Activated naive CD4-positive, alpha-beta T cell treated with anti-CD3 and anti-CD28 coated beads, Interleukin-2, amount 10 ng/mL, durations not matched to agents 7 days and 5 days (primary cell): ENCODE data around the gene SEMA4C.
A peak's percentile ranks its signal among the peaks of the same experiment; 100 is the strongest.

Experiments used
- CTCF ChIA-PET: fragments of 350-600 bp; sonication (Branson Sonifier 250); formaldehyde crosslinking; loops from one replicate; lab custom pipeline; 2021; ENCODE audit warnings: antibody characterized with exemption; lab: Charles Lee
- DNase-seq: peaks from one replicate; pipeline ENCODE4 v3.0.0-alpha.2; 2020
- H3K27ac Mint-ChIP-seq: one replicate; pipeline ENCODE4 v1.8.0; 2021; ENCODE audit warnings: mild to moderate bottlenecking, moderate library complexity, mixed read lengths
- H3K27me3 Mint-ChIP-seq: one replicate; pipeline ENCODE4 v1.8.0; 2021; ENCODE audit warnings: mild to moderate bottlenecking, mixed read lengths
- H3K36me3 Mint-ChIP-seq: one replicate; pipeline ENCODE4 v1.8.0; 2021; ENCODE audit warnings: mixed read lengths
- H3K4me1 Mint-ChIP-seq: one replicate; pipeline ENCODE4 v1.8.0; 2021; ENCODE audit warnings: mixed read lengths
- H3K4me3 Mint-ChIP-seq: one replicate; pipeline ENCODE4 v1.8.0; 2021; ENCODE audit warnings: mild to moderate bottlenecking, moderate library complexity, mixed read lengths
- H3K9me3 Mint-ChIP-seq: one replicate; pipeline ENCODE4 v1.8.0; 2021; ENCODE audit warnings: mixed read lengths

Gene SEMA4C, protein sequence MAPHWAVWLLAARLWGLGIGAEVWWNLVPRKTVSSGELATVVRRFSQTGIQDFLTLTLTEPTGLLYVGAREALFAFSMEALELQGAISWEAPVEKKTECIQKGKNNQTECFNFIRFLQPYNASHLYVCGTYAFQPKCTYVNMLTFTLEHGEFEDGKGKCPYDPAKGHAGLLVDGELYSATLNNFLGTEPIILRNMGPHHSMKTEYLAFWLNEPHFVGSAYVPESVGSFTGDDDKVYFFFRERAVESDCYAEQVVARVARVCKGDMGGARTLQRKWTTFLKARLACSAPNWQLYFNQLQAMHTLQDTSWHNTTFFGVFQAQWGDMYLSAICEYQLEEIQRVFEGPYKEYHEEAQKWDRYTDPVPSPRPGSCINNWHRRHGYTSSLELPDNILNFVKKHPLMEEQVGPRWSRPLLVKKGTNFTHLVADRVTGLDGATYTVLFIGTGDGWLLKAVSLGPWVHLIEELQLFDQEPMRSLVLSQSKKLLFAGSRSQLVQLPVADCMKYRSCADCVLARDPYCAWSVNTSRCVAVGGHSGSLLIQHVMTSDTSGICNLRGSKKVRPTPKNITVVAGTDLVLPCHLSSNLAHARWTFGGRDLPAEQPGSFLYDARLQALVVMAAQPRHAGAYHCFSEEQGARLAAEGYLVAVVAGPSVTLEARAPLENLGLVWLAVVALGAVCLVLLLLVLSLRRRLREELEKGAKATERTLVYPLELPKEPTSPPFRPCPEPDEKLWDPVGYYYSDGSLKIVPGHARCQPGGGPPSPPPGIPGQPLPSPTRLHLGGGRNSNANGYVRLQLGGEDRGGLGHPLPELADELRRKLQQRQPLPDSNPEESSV

DNA sequence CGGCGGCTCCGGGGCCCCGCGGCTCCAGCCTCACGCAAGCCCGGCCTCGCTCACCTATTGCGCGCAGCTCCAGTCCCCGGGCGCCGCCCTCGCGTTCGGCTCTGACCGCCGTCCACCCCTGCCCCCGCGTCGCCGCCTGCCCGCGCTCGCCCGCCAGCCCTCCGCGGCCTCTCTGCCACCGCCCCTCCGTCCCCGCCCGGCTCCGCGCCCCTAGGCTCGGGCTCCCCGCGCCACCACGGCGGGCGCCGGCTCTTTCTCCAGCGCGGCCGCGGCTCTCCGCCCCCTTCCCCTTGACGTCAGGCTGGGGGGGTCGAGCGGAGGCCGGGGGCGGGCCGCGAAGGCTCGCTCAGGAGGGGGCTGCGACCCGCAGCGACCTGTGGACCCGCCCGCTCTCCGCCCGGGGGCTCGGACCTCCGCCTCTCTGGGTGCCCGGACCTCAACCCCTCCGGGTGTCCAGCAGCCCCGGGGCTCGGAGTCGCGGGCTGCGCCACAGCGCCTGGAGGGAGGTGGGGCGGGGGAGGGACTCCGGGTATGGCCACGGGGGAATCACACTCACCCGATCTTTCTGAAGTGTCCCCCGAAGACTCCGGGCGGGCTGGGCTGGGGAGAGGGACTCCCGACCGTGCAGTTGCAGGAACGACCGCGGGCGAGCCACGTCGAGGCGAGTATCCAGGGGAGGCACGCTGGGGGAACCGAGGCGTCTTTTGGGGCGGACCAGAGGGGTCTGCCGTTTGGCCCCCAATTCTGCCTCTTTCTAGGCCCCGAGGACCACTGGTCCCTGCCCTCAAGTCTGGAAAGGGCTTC is at the start of gene SEMA4C:
TSS of gene SEMA4C (minus strand) at position 259 of the 804 bp plus-strand sequence. CDS start 2,194 bp downstream, outside the sequence.
- peaks cover 21% of the 10 kb centered on the region for H3K36me3 Mint-ChIP-seq
- H3K27me3 Mint-ChIP-seq = peaks cover 54% of the 10 kb centered on the region
- H3K27ac Mint-ChIP-seq = peak within 1 kb of the TSS; percentile 86
- CTCF ChIA-PET = interaction anchor here (1.1 to 4.4 kb wide), 5 partner anchors 12 to 84 kb away, joined by 4 to 30 read pairs (median 7); partner anchors contain the start of gene ANKRD39
- peak within 1 kb of the TSS; percentile 85 for H3K4me3 Mint-ChIP-seq
- peaks cover 44% of the 10 kb centered on the region for H3K4me1 Mint-ChIP-seq
- H3K9me3 Mint-ChIP-seq = no peaks in the 10 kb centered on the region
- peak; percentile 74 for DNase-seq

DNA sequence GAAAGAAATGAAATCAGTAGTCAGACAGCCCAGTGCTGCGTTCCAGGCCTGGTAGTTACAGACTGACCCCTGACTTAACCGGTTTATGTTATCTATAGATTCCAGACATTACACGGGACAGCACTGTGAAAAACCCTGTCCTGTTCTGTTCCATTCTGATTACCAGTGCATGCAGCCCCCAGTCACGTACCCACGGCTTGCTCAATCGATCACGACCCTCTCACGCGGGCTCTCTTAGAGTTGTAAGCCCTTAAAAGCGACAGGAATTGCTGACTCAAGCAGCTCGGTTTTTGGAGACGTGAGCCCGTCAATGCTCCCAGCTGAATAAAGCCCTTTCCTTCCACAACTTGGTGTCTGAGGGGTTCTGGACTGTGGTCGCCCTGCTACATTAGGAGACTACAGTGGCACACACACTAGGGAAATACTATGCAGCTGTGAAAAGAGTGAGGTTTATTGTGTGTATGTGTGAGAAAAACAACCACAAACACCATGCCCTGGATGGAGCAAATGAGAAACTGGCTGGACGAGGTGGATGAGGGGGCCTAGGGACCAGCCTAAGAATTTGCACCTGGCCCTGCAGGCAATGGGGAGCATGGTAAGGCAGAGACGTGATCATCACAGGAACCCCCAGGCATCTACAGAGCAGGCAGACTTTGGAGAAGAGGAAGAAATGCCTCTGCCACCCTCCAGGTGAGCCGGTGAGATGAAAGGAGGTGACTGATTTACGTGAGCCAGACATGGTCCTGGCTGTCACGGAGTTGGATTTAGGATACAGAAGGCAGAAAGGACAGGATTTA is 49.1 kb upstream of the SEMA4C start:
- H3K4me1 Mint-ChIP-seq = peaks cover 72% of the 10 kb centered on the region
- peaks cover 12% of the 10 kb centered on the region for H3K27me3 Mint-ChIP-seq
- H3K36me3 Mint-ChIP-seq = peaks cover 37% of the 10 kb centered on the region
- H3K4me3 Mint-ChIP-seq = no peak overlapping the region
- H3K9me3 Mint-ChIP-seq = peaks cover 38% of the 10 kb centered on the region
- CTCF ChIA-PET = no interaction called here
- H3K27ac Mint-ChIP-seq = no peak overlapping the region
- no peak for DNase-seq

DNA sequence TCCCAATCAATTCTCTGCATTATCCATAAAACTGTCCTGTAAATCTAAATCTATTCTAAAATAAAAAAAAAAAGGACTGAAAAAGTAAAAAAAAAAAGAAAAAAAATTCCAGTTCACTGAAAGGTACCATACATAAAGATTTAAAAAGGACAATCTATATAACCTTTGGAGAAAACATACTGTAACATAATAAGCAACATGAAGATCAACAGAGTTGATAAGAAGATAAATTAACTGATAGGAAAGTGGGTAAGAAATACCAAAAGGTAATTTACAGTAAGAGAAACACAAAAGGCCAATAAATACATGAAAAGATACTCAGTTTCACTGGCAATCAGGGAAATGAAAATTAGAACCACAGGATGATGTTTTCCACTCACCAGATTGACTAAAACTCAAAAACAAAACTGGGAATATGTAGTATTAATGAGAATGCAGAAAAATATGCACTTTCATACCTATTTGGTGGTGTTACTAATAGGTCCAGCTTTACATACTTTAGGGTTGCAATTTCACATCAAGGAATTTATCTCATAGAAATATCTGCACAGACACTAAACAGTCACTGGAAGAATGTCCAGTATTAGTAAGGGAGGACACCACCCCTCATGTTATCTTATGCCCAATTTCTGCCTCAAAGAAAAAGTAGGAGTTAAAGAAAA is 48.3 kb upstream of the SEMA4C start:
- CTCF ChIA-PET = no interaction called here
- peaks cover 12% of the 10 kb centered on the region for H3K27me3 Mint-ChIP-seq
- H3K4me1 Mint-ChIP-seq = peaks cover 72% of the 10 kb centered on the region
- no peak overlapping the region for H3K27ac Mint-ChIP-seq
- peaks cover 38% of the 10 kb centered on the region for H3K9me3 Mint-ChIP-seq
- DNase-seq = no peak
- peaks cover 36% of the 10 kb centered on the region for H3K36me3 Mint-ChIP-seq
- H3K4me3 Mint-ChIP-seq = no peak overlapping the region

DNA sequence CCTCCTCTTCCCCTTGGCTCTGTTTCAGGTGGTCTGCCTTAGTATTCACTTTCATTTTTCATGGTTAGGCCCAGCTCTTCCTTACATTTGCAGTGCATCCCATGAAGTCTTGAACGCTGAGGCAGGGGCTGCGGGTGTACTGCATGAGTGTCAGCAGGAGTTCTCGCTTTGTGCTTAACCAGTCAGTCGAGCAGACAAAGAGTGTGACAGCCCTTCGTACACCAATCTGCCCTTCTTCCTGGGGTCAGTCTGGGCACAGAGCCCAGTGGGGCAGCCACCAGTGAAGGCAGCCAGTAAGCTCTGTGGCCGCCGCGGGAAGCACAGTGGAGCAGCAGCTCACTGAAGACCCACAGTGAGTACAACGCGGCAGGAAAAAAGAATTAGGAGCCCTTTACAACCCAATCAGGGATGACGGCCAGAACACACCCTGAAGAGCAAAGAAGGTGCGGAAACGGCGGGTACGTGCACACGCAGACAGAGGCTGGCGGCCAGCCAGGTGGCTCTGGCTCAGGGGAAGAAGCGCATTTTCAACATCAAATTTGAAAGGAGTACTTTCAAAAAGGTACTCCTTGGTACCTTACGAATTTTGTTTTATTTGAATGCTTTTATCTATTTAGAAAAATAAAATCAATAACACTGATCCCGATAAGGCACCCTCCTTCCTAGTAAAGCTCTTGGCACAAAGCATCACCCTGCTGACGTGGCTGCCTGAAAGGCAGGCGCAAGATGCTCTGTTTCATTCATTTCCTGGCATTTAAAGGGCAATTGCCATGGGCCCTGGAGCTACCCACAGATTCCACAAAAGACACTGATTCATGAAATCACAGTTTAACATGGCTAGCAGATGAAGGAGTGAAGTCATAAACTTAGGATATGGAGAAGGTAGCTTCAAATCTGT is 47.0 kb upstream of the SEMA4C start:
- Mint-ChIP-seq H3K36me3 (peaks cover 36% of the 10 kb centered on the region), H3K27ac (no peak overlapping the region), H3K27me3 (peaks cover 15% of the 10 kb centered on the region), H3K4me1 (peaks cover 73% of the 10 kb centered on the region), H3K4me3 (no peak overlapping the region), H3K9me3 (peaks cover 38% of the 10 kb centered on the region)
- CTCF ChIA-PET = interaction anchor here (1.6 kb wide), 1 partner anchor 59 kb away, joined by 5 read pairs; the partner anchor contains the start of gene ANKRD39
- DNase-seq = no peak

DNA sequence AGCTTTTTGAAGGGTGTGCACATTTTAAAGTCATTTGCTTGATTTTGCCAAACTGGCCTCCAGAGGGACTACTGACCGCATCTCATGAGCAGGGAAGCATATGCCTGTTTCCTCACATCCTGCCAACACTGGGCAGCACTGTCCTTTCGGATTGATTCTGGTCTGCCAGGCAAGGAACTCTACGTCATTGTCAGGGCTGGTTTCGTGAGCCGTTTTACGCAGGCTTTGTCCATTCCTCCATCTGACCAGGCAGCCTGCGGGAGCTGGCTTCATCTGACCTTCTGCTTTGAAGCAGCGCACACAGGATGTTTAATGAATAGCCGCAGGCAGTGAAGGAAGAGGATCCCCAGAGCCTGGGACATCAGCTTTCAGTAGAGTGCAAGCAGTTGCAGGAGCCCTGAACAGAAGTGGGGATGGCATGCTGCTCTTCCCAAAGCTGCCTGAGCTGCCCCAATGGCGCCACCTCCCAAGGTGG is 46.3 kb upstream of the SEMA4C start:
- Mint-ChIP-seq H3K27ac (peak overlapping the region; percentile 80), H3K9me3 (peaks cover 38% of the 10 kb centered on the region), H3K36me3 (peaks cover 36% of the 10 kb centered on the region), H3K4me1 (peaks cover 74% of the 10 kb centered on the region), H3K27me3 (peaks cover 20% of the 10 kb centered on the region), H3K4me3 (no peak overlapping the region)
- CTCF ChIA-PET = interaction anchor here (1.6 kb wide), 1 partner anchor 59 kb away, joined by 5 read pairs; the partner anchor contains the start of gene ANKRD39
- DNase-seq = no peak

DNA sequence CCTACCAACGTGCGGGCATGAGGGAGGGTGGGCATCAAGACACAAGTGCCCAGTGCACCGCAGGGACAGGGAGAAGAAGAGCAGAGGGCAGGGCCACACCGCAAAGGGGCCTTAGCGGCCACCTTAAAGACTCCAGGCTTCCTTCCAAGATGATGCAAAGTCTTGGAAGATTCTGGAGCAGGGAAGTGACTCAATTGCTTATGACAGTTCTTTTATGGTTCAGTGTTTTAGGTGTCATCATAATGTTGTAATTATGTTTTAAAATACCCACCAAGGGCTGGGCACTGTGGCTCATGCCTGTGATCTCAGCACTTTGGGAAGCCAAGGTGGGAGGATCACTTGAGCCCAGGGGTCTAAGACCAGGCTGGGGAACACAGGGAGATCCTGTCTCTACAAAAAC is 44.5 kb upstream of the SEMA4C start:
- CTCF ChIA-PET = interaction anchor here (0.6 to 2.3 kb wide), 3 partner anchors 37 to 56 kb away, joined by 3 to 8 read pairs (median 3); partner anchors contain the start of gene ANKRD39
- H3K4me3 Mint-ChIP-seq = peak overlapping the region; percentile 69
- DNase-seq = no peak
- H3K9me3 Mint-ChIP-seq = peaks cover 36% of the 10 kb centered on the region
- H3K27ac Mint-ChIP-seq = peak overlapping the region; percentile 96
- peaks cover 34% of the 10 kb centered on the region for H3K36me3 Mint-ChIP-seq
- H3K27me3 Mint-ChIP-seq = peaks cover 32% of the 10 kb centered on the region
- peaks cover 71% of the 10 kb centered on the region for H3K4me1 Mint-ChIP-seq

DNA sequence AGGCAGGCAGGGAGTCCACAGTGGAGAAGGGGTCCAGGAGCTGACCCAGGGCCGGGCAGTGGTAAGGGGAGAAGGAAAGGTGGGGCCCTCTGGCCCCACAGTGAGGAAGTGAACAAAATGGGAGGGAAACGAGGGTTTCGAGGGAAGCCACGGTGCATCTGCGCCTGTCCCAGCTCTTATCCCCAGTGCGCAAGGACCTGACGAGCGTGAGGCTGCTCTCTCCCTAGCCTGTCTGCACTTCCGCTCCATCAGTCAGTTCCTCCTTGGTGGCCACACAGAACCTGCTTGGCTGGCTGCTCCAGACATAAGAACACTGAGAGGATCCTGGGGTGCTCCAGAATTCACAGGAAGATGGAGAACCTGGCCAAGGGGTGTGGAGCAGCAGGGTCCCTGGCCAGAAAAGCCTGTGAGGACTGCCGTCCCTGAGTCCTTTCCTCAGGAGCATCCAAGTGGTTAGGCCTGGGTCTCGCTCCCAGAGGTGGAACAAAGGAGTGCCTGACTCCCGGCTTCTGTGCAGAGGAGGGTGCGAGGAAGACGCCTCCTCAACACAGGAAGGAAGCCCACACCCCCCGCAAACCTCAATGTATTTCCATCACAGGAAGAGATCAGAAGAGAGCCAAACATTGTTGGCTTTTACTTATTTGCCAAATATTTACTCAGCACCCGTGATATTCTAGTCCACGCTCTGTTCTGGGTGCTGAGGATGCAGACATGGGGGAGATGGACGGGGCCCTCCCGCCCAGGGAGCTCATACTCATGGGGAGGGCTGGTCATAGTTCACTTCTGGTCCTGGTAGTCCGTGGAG is 43.7 kb upstream of the SEMA4C start:
- peaks cover 28% of the 10 kb centered on the region for H3K9me3 Mint-ChIP-seq
- H3K4me3 Mint-ChIP-seq = peak overlapping the region; percentile 69
- DNase-seq = peak; percentile 84
- H3K36me3 Mint-ChIP-seq = peaks cover 30% of the 10 kb centered on the region
- peaks cover 30% of the 10 kb centered on the region for H3K27me3 Mint-ChIP-seq
- CTCF ChIA-PET = interaction anchor here (0.6 to 2.3 kb wide), 4 partner anchors 22 to 56 kb away, joined by 3 to 8 read pairs (median 4); partner anchors contain the start of gene ANKRD39
- H3K4me1 Mint-ChIP-seq = peaks cover 72% of the 10 kb centered on the region
- peak overlapping the region; percentile 96 for H3K27ac Mint-ChIP-seq

DNA sequence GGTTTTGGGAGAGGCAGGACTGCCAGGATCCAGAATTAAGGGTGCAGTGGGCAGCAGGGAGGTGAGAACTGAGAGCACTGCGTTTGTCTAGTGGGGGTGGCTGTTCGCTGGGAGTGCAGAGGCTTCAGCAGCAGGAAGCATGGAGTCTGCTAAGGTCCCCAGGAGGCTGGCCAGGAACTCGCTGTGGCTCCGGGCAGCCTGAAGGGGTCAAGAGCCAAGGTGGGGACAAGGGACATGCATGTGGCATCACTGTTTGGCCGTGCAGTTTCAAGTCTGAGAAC is 43.2 kb upstream of the SEMA4C start:
- CTCF ChIA-PET = interaction anchor here (1.6 to 2.3 kb wide), 2 partner anchors 22 to 38 kb away, joined by 4 to 8 read pairs; no protein-coding TSS in a partner anchor
- peaks cover 25% of the 10 kb centered on the region for H3K36me3 Mint-ChIP-seq
- peak overlapping the region; percentile 96 for H3K27ac Mint-ChIP-seq
- no peak for DNase-seq
- peaks cover 30% of the 10 kb centered on the region for H3K27me3 Mint-ChIP-seq
- peak overlapping the region; percentile 69 for H3K4me3 Mint-ChIP-seq
- peaks cover 66% of the 10 kb centered on the region for H3K4me1 Mint-ChIP-seq
- H3K9me3 Mint-ChIP-seq = peaks cover 23% of the 10 kb centered on the region

DNA sequence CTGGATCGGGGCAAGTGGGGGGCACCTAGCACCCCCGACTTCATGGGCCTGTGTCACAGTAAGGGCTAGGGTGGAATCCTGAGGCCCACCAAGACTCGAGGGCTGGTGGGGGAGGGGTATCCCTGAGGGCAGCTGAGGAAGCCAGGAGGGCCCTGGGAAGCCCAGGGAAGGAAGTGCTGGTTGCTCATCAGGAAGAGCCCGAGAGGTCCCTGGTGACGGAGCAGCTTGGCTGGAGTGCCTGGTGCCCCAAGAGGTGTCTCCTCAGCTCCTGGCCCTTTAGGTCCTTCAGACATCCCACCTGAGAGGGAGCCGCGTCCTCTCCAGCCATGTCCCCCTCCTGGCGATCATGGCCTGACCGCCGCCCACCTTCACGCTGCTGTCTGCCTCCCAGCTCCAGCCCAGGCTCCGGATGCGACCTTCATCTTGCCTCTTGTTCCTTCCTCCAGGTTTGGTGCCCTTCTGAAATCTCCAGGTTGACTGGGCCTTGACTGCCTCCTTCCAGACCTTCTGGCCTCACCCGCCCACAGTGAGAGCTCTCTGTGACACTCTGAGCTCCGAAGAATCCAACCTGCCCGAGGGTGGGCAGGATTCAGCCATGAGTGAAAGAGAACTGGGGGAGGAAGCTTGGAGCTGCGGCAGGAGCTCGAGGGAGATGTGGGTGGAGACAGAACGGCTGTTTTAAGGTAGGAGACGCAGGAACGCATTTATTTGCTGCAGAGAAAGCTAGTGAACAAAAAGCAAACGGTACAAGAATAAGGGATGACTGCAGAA is 42.7 kb upstream of the SEMA4C start:
- Mint-ChIP-seq H3K36me3 (peaks cover 23% of the 10 kb centered on the region), H3K9me3 (peaks cover 19% of the 10 kb centered on the region), H3K4me1 (peaks cover 64% of the 10 kb centered on the region), H3K27me3 (peaks cover 30% of the 10 kb centered on the region), H3K27ac (peak overlapping the region; percentile 96), H3K4me3 (peak overlapping the region; percentile 69)
- DNase-seq = no peak
- CTCF ChIA-PET = interaction anchor here (0.8 to 2.3 kb wide), 3 partner anchors 21 to 43 kb away, joined by 3 to 8 read pairs (median 4); no protein-coding TSS in a partner anchor

DNA sequence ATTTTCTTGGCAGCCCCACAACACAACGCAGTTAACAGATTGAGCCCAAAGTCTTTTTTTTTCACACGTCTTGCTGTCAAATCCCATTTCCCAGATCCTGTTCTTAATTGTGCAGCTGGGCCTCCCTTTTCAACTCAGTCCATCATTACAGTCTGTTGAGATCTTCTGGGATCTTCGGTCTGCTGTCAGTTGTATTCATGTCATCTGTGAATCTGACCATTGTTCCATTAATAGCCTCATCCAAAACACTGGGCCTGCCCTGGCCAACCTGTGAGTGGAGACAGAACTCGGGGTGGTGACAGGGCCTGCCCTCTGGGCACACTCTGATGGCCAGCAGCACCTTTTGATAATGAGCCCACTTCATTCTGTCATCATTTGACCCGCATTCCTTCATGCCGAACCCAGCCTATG is 39.7 kb upstream of the SEMA4C start:
- no peak overlapping the region for H3K4me3 Mint-ChIP-seq
- peaks cover 43% of the 10 kb centered on the region for H3K4me1 Mint-ChIP-seq
- CTCF ChIA-PET = interaction anchor here (0.8 kb wide), 1 partner anchor 38 kb away, joined by 3 read pairs; no protein-coding TSS in a partner anchor

More for the DNA sequence above, 39.7 kb upstream of the SEMA4C start:
- no peak overlapping the region for H3K27ac Mint-ChIP-seq
- peaks cover 36% of the 10 kb centered on the region for H3K27me3 Mint-ChIP-seq
- no peaks in the 10 kb centered on the region for H3K9me3 Mint-ChIP-seq
- no peak for DNase-seq
- peaks cover 5% of the 10 kb centered on the region for H3K36me3 Mint-ChIP-seq
